ENCODE data around the gene BLVRA.
"Not testable (repeated sequence)": the region's sequence is repeated elsewhere in the genome, so short reads cannot be mapped to it uniquely, and the experiment has no call there.

BLVRA gene

GRCh38 chr7:43778293-43779044, 20.0 kb downstream of the BLVRA start:
- H3K9ac ChIP-seq (ENCODE audit: low read length); H3K9me2 ChIP-seq (replicated peaks; ENCODE audit: insufficient read depth, low read length); H3F3A ChIP-seq (ENCODE audit: insufficient read depth, low read length); H3K9me3 ChIP-seq (replicated peaks; ENCODE audit: insufficient read depth, low read length); H3K79me2 ChIP-seq (ENCODE audit: low read length); H3K4me2 ChIP-seq (ENCODE audit: low read depth, low read length); H3K27me3 ChIP-seq (replicated peaks; ENCODE audit: insufficient read depth, low read length); H3K4me1 ChIP-seq (ENCODE audit: low read length); H3K27ac ChIP-seq (ENCODE audit: low read length); H4K20me1 ChIP-seq (ENCODE audit: insufficient read depth, low read length); H2AFZ ChIP-seq (ENCODE audit: low read length); H3K36me3 ChIP-seq (replicated peaks; ENCODE audit: insufficient read depth, low read length); H3K4me3 ChIP-seq (ENCODE audit: low read length); DNase-seq: not testable (repeated sequence)

GRCh38 chr7:43779045-43779812, 20.7 kb downstream of the BLVRA start:
- Histone ChIP-seq H3K36me3 (replicated peaks; ENCODE audit: insufficient read depth, low read length) (no peaks in the 10 kb centered on the region), H3K9me2 (replicated peaks; ENCODE audit: insufficient read depth, low read length) (no peaks in the 10 kb centered on the region), H4K20me1 (ENCODE audit: insufficient read depth, low read length) (no peaks in the 10 kb centered on the region), H3K27me3 (replicated peaks; ENCODE audit: insufficient read depth, low read length) (no peaks in the 10 kb centered on the region), H3K4me2 (ENCODE audit: low read depth, low read length) (no peak overlapping the region), H3K9ac (ENCODE audit: low read length) (no peak overlapping the region), H3K9me3 (replicated peaks; ENCODE audit: insufficient read depth, low read length) (no peaks in the 10 kb centered on the region), H3K4me3 (ENCODE audit: low read length) (no peak overlapping the region), H3K27ac (ENCODE audit: low read length) (no peak overlapping the region), H2AFZ (ENCODE audit: low read length) (no peak overlapping the region), H3K4me1 (ENCODE audit: low read length) (no peaks in the 10 kb centered on the region), H3F3A (ENCODE audit: insufficient read depth, low read length) (no peaks in the 10 kb centered on the region), H3K79me2 (ENCODE audit: low read length) (no peaks in the 10 kb centered on the region)
- no peak for DNase-seq
- TF ChIP-seq EZH2phosphoT487 (IDR thresholded peaks at IDR 0.05; ENCODE audit: low read length): no peak
- no peak for TF ChIP-seq EZH2 (optimal IDR thresholded peaks at IDR 0.05; ENCODE audit: low read depth, low read length)
- TF ChIP-seq CTCF (IDR thresholded peaks at IDR 0.05; ENCODE audit: low read length): no peak

- no peak for DNase-seq
- Histone ChIP-seq H3F3A (ENCODE audit: insufficient read depth, low read length) (no peaks in the 10 kb centered on the region), H3K9me3 (replicated peaks; ENCODE audit: insufficient read depth, low read length) (no peaks in the 10 kb centered on the region), H3K4me3 (ENCODE audit: low read length) (no peak overlapping the region), H3K4me1 (ENCODE audit: low read length) (no peaks in the 10 kb centered on the region), H4K20me1 (ENCODE audit: insufficient read depth, low read length) (no peaks in the 10 kb centered on the region), H3K9me2 (replicated peaks; ENCODE audit: insufficient read depth, low read length) (no peaks in the 10 kb centered on the region), H3K9ac (ENCODE audit: low read length) (no peak overlapping the region), H3K36me3 (replicated peaks; ENCODE audit: insufficient read depth, low read length) (no peaks in the 10 kb centered on the region), H3K27ac (ENCODE audit: low read length) (no peak overlapping the region), H3K27me3 (replicated peaks; ENCODE audit: insufficient read depth, low read length) (no peaks in the 10 kb centered on the region), H3K4me2 (ENCODE audit: low read depth, low read length) (no peak overlapping the region), H2AFZ (ENCODE audit: low read length) (no peak overlapping the region), H3K79me2 (ENCODE audit: low read length) (no peaks in the 10 kb centered on the region)
- TF ChIP-seq EZH2 (optimal IDR thresholded peaks at IDR 0.05; ENCODE audit: low read depth, low read length) (no peak), EZH2phosphoT487 (IDR thresholded peaks at IDR 0.05; ENCODE audit: low read length) (no peak), CTCF (IDR thresholded peaks at IDR 0.05; ENCODE audit: low read length) (no peak)
Observed at GRCh38 chr7:43781726-43782607, 23.5 kb downstream of the BLVRA start.
